ENCODE results near the gene CACNA1D. TPM values are rescaled to one million over a fixed set of nuclear protein-coding genes. Genes with fewer than 3 reads are reported as not detected.

The CACNA1D gene
- total RNA-seq, 4 donors from 2014 or later: 0.75 to 2.5 (median 1.2) TPM

DNA sequence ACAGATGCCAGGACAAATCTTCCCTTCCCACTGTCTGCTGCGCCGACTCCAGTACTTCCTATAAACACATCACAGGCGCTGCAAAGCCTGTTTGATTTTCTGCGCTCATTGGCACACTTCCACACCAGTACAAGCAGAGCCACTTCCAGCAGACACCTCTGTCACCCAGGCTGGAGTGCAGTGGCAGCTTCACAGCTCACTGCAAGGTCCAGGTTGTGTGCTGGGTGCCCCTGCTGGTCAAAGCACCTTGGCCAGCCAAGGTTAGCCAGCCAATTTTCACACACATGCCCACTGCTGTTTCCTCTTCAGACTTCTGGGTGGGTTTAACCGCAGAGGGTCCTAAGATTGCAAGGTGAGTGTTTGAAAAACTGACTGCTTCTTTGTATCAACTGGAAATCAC lies 346.9 kb downstream of the CACNA1D start:
- WGBS: 87% methylated on average over 5 of the region's 5 CpGs
- no peak for DNase-seq (ENCODE audit: extremely low spot score)

DNA sequence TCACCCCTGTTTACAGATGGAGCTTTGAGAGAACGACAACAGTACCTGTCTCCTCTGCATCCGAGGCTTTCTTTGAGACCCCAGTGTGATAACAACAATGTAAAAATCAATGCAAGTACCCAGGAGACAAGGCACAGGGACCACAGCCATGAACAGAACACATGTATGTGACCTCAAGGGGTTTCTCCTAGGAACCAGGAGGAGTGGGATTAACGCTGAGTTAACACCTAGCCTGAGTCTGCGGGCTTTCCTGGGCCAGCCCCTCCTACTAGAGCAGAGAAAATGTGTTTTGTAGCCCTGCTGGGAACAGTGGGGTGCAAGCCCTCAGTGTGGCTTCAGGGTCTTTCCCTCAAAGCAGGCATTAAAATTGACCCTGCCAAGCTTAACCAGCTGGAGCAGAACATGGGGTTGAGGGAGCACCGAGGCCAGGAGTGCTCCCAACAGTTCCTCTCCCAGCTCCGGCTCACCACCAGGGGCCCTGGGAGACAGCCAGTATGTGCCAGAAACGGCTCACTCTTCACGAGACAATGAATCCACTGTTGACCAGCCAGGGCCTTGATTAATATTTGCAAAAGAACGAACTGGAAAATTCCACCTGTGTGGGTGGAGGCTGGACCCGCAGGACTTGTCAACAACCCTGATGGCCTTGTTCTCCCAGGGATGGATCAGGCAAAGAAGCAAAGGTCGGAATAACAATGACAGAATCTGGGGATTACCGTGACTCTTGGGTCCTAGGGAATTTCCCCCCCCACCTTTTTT lies 348.2 kb downstream of the CACNA1D start:
- 41% methylated on average over 11 of the region's 12 CpGs for WGBS
- no peak overlapping the region for H3K27ac ChIP-seq (replicated peaks in 1 of 4)
- H3K9me3 ChIP-seq: no peaks in the 10 kb centered on the region
- H3K27me3 ChIP-seq: peaks cover 0 to 22% (median 2%) of the 10 kb centered on the region in 4 donors
- H3K4me3 ChIP-seq: no peak overlapping the region
- intact Hi-C loops (cut with DNase I): no loop called here
- H3K36me3 ChIP-seq: peaks cover 0 to 4% (median 0%) of the 10 kb centered on the region in 4 donors
- H3K4me1 ChIP-seq: peaks cover 8 to 19% (median 16%) of the 10 kb centered on the region in 4 donors
- TF ChIP-seq, protein P1, sequence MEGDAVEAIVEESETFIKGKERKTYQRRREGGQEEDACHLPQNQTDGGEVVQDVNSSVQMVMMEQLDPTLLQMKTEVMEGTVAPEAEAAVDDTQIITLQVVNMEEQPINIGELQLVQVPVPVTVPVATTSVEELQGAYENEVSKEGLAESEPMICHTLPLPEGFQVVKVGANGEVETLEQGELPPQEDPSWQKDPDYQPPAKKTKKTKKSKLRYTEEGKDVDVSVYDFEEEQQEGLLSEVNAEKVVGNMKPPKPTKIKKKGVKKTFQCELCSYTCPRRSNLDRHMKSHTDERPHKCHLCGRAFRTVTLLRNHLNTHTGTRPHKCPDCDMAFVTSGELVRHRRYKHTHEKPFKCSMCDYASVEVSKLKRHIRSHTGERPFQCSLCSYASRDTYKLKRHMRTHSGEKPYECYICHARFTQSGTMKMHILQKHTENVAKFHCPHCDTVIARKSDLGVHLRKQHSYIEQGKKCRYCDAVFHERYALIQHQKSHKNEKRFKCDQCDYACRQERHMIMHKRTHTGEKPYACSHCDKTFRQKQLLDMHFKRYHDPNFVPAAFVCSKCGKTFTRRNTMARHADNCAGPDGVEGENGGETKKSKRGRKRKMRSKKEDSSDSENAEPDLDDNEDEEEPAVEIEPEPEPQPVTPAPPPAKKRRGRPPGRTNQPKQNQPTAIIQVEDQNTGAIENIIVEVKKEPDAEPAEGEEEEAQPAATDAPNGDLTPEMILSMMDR (IDR thresholded peaks at IDR 0.05): peak in 1 of 3 experiments; percentile 3
- no peak for TF ChIP-seq EP300 (IDR thresholded peaks at IDR 0.05)
- TF ChIP-seq POLR2AphosphoS5 (IDR thresholded peaks at IDR 0.05): no peak
- no peak for TF ChIP-seq POLR2A (IDR thresholded peaks at IDR 0.05; ENCODE audit: low read depth)
- no peak for DNase-seq (ENCODE audit: extremely low spot score)

More for the DNA sequence above, 346.9 kb downstream of the CACNA1D start:
- TF ChIP-seq POLR2AphosphoS5 (IDR thresholded peaks at IDR 0.05) (no peak), EP300 (IDR thresholded peaks at IDR 0.05) (no peak), POLR2A (IDR thresholded peaks at IDR 0.05; ENCODE audit: low read depth) (no peak)
- TF ChIP-seq, protein P1 (IDR thresholded peaks at IDR 0.05): no peak
- intact Hi-C loops (cut with DNase I): no loop called here
- Histone ChIP-seq H3K27me3 (peaks cover 0 to 10% (median under 1%) of the 10 kb centered on the region in 4 donors), H3K4me1 (peaks cover 0 to 11% (median 9%) of the 10 kb centered on the region in 4 donors), H3K27ac (replicated peaks in 1 of 4) (no peak overlapping the region), H3K36me3 (peaks cover 0 to 4% (median 0%) of the 10 kb centered on the region in 4 donors), H3K4me3 (no peak overlapping the region), H3K9me3 (no peaks in the 10 kb centered on the region)

DNA sequence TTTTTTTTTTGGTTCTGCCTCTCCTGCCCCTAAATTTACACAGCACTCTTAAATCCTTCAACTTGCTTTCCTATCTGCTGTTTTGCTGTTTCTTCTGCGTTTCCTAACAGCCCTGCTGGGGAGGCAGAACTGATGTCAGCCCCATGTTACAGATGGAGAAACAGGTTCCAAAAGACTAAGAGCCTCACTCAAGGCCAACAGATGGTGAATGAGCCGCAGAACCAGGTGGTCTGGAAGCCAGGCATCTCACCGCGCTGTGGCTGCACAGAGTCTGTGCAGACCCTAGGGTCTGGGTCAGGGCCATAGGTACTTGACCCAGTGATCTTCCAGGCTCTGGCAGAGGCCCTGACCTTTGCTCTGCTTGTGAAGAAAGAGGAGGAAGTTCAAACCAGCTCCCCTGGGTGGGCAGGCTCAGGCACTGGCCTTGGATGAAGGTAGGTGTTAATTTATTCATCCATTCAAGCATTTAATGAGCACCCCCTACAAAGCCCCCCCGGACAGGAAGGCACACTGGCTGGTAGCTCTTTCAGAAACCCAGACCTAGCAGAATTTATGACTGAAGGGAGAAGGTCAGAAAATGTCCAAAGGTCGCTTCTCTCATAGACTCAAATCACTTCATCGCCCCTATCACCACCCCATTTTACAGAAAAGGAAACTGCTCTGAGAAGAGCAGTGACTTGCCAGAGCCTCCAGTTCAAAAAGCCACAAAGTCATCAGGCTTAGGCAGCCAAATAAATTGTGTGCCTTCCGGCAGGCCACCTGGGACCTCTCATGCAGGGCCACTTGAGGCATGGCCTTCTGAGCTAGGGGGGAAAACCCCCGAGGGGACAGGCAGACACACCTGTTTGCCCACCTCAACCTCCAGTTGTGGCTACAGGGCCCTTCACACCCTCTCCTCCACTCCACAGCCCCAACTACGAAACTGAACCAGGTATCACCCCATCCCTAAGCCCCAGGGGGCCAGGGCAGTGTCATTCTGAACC lies 349.1 kb downstream of the CACNA1D start:
- H3K27me3 ChIP-seq: peaks cover 0 to 27% (median 2%) of the 10 kb centered on the region in 4 donors
- peaks cover 8 to 19% (median 16%) of the 10 kb centered on the region in 4 donors for H3K4me1 ChIP-seq
- H3K9me3 ChIP-seq: no peaks in the 10 kb centered on the region
- no peak for TF ChIP-seq POLR2AphosphoS5 (IDR thresholded peaks at IDR 0.05)
- no peak for TF ChIP-seq EP300 (IDR thresholded peaks at IDR 0.05)
- TF ChIP-seq POLR2A (IDR thresholded peaks at IDR 0.05; ENCODE audit: low read depth): no peak
- TF ChIP-seq, protein P1 (IDR thresholded peaks at IDR 0.05): no peak
- no peak for DNase-seq (ENCODE audit: extremely low spot score)
- no peak overlapping the region for H3K4me3 ChIP-seq
- 88% methylated on average over 10 of the region's 10 CpGs for WGBS
- no peak overlapping the region for H3K27ac ChIP-seq (replicated peaks in 1 of 4)
- peaks cover 0 to 4% (median 0%) of the 10 kb centered on the region in 4 donors for H3K36me3 ChIP-seq
- intact Hi-C loops (cut with DNase I): no loop called here

- Histone ChIP-seq H3K9me3 (no peaks in the 10 kb centered on the region), H3K27ac (replicated peaks in 1 of 4) (no peak overlapping the region), H3K27me3 (peaks cover 0 to 31% (median 2%) of the 10 kb centered on the region in 4 donors), H3K36me3 (no peaks in the 10 kb centered on the region), H3K4me1 (peaks cover 8 to 19% (median 16%) of the 10 kb centered on the region in 4 donors), H3K4me3 (no peak overlapping the region)
- intact Hi-C loops (cut with DNase I): no loop called here
- TF ChIP-seq EP300 (IDR thresholded peaks at IDR 0.05) (no peak), POLR2AphosphoS5 (IDR thresholded peaks at IDR 0.05) (no peak), POLR2A (IDR thresholded peaks at IDR 0.05; ENCODE audit: low read depth) (no peak)
- TF ChIP-seq, protein P1 (IDR thresholded peaks at IDR 0.05): no peak
- DNase-seq (ENCODE audit: extremely low spot score): no peak
- 93% methylated on average over 6 of the region's 9 CpGs for WGBS
Measured at GRCh38 chr3:53844262-53845102, 350.1 kb downstream of the CACNA1D start.

All from esophagus muscularis mucosa (tissue), 4 donors.